ENCODE measurements around the gene CCDC178.
"Not testable (repeated sequence)": the region's sequence is repeated elsewhere in the genome, so short reads cannot be mapped to it uniquely, and the experiment has no call there.

Gene CCDC178

DNA sequence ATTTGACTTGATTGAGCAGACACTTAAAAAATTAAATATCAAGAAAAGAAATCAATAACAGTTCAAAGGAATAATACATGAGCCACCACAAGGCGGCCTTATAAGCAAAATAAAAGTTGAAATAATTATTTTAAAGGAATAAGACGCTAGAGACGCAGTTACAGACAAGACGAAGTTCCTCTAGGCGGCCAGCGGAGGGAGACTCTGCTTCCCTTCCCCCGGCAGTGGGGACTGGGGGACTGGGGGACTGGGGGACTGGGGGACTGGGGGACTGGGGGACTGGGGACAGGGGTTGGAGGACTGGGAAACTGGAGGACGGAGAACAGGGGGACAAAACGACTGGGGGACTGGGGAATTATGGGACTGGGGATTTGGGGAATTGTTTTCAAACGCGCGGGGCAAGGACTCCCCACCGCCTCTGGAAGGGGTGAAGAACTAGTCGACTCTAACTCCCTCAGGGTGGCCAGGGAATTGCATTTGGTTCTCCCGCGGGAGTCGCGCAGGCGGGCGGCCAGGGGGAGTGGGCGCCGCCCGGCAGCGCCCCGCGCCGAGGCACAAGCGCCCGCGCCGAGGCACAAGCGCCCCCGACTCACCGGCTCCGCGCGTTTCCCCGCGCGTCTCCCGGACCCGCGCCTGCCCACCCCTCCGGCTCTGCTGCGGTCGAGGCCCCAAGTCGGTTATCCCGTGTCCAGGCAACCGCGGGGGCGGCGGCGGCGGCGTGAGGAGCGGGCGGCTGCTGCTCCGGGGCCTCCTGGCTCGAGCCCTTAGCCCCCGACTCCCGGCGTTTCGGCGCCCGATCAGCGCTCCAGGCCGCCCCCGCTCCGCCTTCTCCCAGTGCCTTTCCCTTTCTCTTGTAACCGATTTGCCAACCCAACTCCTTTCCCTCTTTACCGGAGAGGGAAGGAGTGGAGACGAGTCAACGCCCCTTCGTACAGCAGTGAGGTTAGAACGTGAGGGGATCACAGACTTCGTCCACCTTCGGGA is at the start of gene CCDC178:
Gene CCDC178 (minus strand): TSS at position 662 of the 984 bp plus-strand sequence. CDS start 28,633 bp downstream, outside the sequence.
- peak; percentile 74 for DNase-seq

DNA sequence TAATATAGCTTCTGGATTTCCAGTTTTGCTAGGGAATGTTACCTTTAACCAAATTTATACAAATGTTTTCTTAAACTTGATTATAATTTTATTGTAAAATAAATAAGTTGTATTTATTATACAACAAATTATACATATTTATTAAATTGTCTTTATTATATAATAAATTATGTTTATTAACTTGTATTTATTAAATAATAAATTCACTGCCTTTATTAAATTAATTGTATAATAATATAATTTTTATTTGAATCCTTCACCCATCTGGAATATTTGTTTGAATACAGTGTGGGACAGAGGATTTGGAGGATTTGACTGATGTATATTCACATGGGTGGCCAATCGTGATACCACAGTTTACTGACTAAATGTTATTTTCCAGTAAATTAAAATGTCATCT is 43.4 kb upstream of the CCDC178 start:
- no peak for DNase-seq

- no peak for DNase-seq
Observed at GRCh38 chr18:33472509-33472908, 32.0 kb upstream of the CCDC178 start.

DNA sequence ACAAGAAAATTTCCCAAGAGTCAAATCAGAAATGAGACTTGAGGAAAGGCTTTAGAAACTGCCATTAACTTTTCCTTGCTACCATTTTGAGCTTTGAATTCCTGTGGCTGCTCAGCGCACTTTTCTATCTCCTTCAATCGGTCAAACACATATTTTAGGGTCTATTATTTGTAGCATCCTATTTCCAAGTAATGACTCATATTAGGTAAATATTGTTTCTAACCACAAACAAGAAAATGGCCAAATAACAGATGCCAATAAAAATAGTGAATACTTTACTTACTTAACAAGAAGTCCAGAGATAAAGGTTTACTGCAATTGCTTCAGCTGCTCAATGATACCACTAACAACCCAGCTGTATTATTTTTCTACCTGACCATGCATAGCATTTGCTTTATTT is 29.7 kb upstream of the CCDC178 start:
- peak; percentile 56 for DNase-seq

- DNase-seq: no peak
Observed at GRCh38 chr18:33469699-33470098, 29.2 kb upstream of the CCDC178 start.

GRCh38 chr18:33467531-33467930 is 27.0 kb upstream of the CCDC178 start:
- DNase-seq: no peak

- DNase-seq: no peak
Observed at GRCh38 chr18:33466822-33467221, 26.3 kb upstream of the CCDC178 start.

DNA sequence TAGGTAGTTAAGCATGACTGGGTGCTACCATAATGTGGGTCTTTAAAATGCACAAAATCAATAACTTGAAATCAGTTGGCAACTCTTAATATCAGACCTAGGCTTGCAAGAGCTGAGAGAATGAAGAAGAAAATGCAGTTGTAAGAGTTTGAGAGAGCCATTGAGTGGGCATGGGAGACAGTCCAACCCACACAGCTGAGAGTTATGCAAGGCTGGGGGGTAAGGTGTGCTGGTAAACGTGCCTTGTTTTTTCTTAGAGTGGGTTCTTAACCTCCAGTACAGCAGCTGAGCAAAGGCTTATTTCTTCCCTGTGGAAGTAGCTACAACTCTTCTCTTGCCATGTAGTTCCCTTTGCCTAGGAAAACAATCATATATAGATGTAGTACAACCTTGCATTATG is 20.2 kb upstream of the CCDC178 start:
- no peak for DNase-seq

DNA sequence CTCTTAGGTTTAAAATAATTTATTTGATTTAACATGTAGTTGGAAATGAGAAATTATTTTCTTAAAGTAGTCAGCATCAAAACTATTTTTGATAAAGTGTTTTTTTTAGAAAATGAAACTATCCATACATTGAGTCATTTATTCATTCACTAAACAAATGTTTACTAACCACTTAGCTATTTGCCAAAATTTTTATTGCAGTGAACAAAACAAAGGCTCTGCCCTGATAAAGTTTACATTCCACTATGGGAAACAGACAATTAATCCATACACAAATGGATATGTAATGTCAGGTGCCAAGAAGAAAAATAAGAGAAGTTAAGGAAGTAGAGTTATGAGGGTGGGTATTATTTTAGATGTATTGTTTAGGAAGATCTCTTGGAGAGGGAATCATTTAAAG is 19.1 kb upstream of the CCDC178 start:
- DNase-seq: no peak

DNA sequence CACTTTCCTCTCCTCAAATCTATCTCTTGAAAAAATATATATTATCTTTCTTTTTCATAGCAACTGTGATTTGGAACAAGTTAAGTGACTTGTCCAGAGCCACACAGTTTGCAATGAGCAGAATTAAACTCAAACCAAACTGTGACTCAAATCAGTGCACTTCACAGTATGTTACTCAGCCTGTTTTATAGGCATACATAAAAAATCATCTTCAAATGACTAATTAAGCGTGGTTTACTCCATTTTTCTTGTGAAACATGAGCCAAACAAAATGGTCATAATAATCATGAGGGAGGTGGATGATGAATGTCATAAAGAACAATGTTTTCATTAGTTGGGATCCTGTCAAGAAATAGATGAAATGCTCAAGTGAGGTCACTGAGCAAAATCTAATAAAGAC is 6.1 kb upstream of the CCDC178 start:
- no peak for DNase-seq

DNA sequence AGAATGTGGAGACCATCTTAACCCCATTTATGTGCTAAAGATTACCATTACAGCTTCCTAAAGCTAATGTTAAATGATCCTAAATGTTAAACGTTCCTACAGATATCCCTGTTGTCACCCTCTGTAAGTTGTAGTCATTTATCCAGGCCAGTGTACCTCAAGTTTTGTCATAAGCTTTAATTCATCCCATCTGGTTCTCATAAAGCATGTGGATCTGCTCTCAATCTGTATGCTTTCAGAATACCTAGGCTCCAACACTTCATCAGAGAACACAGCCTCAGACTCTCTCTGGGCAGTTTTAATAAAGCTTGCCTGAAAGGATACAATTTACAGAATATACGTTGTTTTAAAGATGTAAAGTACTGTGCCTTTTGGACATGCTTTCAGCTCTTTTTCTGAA is 4.2 kb upstream of the CCDC178 start:
- DNase-seq: no peak

DNA sequence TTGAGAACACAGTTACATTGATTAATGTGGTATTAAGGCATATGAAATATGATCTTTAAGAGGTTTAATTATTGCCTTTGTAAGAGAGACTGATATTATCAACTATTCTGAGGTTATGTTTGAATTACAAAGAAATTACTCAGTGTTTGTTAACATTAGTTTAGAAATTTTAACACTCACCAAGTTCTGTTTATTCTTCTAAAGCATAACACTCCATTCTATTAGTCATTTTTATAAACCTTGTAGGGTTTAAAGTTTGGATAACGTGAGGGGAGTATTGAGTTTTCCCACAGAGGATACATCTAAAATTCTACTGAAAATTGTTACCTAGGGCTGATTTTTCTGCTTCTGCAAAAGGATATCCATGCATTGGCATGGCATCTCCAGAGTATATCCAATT is 7.7 kb downstream of the CCDC178 start:
- no peak for DNase-seq

GRCh38 chr18:33427549-33427948 is 13.0 kb downstream of the CCDC178 start:
- DNase-seq: no peak

DNA sequence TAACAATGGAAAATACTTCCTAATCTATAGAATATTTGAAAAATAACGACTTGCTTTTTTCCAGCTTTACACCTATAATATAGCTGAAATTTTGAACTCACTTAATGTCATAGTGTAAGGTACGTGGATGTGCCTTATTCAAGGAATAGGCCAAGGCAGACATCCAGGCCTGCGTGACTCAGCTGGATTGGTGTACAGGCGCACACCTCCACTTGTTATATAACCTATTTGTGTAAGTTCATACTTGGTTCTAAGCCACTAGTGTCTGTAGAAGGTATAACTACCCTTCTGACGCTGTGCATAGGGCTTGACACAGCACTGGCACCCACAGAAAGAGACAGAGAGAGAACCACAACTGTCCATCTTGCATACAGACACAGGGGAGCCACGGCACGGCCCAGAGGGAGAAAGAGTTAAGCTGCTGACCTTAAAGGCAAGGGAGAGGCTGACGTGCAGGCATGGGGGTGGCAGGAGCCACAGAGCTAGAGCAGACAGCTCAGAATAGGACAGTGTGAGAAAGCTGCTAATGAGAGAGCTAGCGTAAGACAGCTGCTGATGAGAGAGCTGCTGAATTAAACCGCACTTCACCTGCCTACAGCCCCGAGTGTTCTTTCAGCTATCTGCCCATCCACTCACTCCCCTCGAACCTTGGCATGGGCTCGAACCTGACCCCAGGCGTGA is 16.1 kb downstream of the CCDC178 start:
- DNase-seq: no peak

GRCh38 chr18:33421225-33421624 is 19.3 kb downstream of the CCDC178 start:
- DNase-seq: no peak

GRCh38 chr18:33404244-33404873 is 36.2 kb downstream of the CCDC178 start:
- DNase-seq: no peak

GRCh38 chr18:33398939-33399338 is 41.6 kb downstream of the CCDC178 start:
- not testable (repeated sequence) for DNase-seq

DNA sequence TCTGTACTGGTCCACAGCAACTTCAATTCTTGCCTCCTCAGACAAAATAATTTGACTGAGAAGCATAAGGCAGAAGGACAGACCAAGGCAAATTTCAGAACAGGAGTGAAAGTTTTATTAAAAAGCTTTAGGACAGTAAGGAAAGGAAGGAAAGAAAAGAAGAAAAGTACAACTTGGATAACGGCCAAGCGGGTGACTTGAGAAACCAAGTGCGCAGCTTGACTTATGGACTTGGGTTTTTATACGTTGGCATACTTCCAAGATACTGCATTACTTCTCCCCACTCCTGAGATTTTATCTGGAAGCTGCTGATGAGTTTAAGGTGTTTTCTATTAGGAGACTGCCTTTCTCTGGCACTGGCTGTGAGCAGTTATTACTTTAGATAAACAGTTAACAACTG is 64.7 kb downstream of the CCDC178 start:
- DNase-seq: peak; percentile 6

DNA sequence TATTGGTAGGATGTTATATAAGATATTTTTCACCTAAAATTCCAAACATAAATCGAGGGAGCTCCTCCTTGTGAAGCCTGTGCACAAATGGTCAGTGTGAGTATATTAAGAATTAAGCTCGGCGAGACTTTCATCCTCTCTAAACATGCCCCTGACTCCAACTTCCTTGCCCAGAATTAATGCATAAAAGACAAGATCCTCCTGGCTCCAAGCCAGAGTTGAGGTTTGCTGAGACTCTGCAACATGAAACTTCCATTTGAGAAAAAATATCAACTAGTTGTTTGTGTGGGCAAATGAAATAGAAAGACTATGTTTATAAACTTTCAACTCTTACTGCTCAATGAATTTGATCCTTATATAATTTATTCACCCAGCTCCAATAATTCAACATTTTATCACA is 68.1 kb downstream of the CCDC178 start:
- peak; percentile 6 for DNase-seq

DNA sequence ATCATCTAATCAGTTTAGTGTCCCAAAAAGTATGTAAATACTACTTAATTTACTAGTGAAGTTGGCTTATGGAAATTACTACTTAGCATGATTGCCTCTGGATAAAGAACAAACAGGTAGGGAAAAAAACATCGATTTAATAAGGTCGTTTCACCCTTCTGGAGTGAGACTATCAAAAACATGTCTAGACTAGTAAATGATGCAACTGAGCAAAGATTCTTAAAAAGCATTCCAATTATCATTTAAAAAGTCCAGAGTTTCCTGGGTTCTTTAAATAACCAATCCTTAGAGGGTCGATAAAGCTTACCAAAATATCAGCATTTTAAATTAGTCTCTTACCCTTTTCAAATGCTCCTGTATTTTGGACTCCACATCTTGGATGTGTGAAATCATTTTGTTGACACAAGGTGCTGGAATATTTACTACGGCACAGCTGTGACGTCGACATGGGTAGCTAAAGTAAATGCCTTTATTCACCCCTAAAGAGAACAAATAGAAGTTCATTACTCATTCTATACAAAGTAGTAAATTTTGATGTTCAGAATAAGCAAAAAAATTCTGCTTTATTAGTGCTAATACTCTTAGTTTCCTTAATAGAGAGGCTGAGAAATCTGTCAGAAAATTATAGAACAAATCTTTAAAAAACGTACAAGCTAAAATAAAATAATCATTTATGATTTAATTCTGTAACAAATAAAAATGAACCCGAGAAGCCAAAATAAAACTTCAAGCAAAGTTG is 70.6 kb downstream of the CCDC178 start:
- no peak for DNase-seq

DNA sequence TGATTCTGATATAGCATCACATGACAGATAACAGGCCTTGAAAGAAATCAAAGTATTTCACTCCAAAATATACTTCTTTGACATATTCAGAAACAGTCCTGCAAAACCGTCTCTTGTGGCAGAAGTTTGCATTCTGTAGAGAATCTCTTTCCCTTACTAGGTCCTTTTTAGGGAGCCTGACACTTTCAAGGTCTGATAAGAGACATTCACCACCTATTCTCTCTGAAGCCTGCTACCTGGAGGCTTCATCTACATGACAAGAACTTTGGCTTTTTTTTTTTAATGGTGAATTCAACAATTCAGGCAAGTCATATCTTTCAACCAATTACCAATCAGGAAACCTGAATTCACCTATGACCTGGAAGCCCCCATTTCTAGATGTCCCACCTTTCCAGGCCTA is 83.8 kb downstream of the CCDC178 start:
- DNase-seq: no peak

DNA sequence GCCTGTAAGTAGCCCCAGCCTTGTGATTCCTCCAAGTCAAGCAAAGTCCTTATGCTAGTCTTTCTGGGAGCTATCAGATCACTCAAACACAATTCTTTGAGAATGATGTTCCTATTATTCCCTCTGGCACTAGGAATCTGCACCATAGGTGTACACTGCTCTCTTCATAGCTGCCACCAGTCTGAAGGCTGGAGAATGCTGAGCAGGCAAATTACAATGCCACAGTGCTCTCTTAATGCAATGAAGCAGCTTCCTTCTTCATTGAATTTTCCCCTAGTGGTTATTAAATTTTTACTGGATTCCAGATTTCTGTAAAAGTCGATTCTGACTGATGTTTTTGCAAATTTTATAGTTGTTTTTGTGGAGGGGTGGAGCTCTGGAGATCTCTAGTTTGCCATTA is 84.8 kb downstream of the CCDC178 start:
- DNase-seq: no peak

GRCh38 chr18:33355263-33355662 is 85.3 kb downstream of the CCDC178 start:
- DNase-seq: no peak
